ENCODE data around the gene GGACT. TPM values are rescaled to one million over a fixed set of nuclear protein-coding genes. Genes with fewer than 3 reads are reported as not detected.

GGACT gene
- total and polyA plus RNA-seq, 2 experiments from 2014 or later: 0.24 to 1.0 TPM

DNA sequence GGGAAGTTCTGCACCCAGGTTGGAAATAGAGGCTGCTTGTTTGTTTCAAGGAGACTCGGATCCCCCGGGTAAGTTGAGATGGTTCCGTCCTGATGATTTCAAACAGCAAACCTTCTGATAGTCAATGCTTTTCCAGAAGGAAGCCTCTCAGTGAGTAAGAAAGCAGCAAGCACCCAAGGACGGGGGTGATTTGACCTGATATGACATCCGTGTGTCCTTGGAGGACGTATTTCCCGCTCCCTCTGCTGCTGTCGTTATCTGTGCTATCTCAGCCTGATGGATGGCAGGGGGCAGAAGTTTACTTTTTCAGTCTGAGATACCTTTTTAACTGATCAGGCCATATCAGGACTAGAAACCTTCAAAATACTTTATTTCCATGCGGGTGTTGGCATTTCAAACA, 5.7 kb upstream of the GGACT start:
- H3K27ac ChIP-seq (ENCODE audit: low read depth): no peak overlapping the region
- H3K4me2 ChIP-seq: no peak overlapping the region
- no peak for DNase-seq (ENCODE audit: low spot score)
- H4K20me1 ChIP-seq (replicated peaks; ENCODE audit: insufficient read depth): no peaks in the 10 kb centered on the region
- H2AFZ ChIP-seq: no peak overlapping the region
- no peak overlapping the region for H3K4me3 ChIP-seq
- no peaks in the 10 kb centered on the region for H3K4me1 ChIP-seq (ENCODE audit: insufficient read depth)
- ATAC-seq: no peak
- no peaks in the 10 kb centered on the region; the same call in 2 of the 3 replicates for H3K9me3 Mint-ChIP-seq
- 0 out of 2 replicates have a peak, but pooled peaks cover 2% of the 10 kb centered on the region for H3F3A ChIP-seq (replicated peaks; ENCODE audit: low read depth)
- H3K79me2 ChIP-seq (replicated peaks; ENCODE audit: insufficient read depth): no peaks in the 10 kb centered on the region
- H3K9me2 ChIP-seq (ENCODE audit: insufficient read depth): peaks cover under 1% of the 10 kb centered on the region; the same call in 1 of the 2 replicates
- H3K4me1 Mint-ChIP-seq: peaks cover 8% of the 10 kb centered on the region; the same call in 2 of the 3 replicates
- H3K36me3 Mint-ChIP-seq (ENCODE audit: low read depth): no peaks in the 10 kb centered on the region
- no peak overlapping the region for H3K27ac Mint-ChIP-seq
- H3K36me3 ChIP-seq (ENCODE audit: insufficient read depth): no peaks in the 10 kb centered on the region
- H3K27me3 ChIP-seq (ENCODE audit: insufficient read depth): peaks cover 3% of the 10 kb centered on the region
- no peak overlapping the region for H3K4me3 Mint-ChIP-seq
- H3K27me3 Mint-ChIP-seq (ENCODE audit: insufficient read depth, low read depth, poor library complexity): peaks cover 3% of the 10 kb centered on the region
- TF ChIP-seq CREB1 (CRISPR knock-in tag; IDR thresholded peaks at IDR 0.05; ENCODE audit: low read depth) (no peak), NANOG (IDR thresholded peaks at IDR 0.05; ENCODE audit: borderline replicate concordance) (no peak), ZNF331 (CRISPR knock-in tag; IDR thresholded peaks at IDR 0.05; ENCODE audit: low read depth) (no peak), STAT1 (IDR thresholded peaks at IDR 0.05; ENCODE audit: unreplicated experiment) (no peak), CTCF (conservative IDR thresholded peaks at IDR 0.05; ENCODE audit: low read depth in 2 of 2) (no peak), ZNF114 (CRISPR knock-in tag; IDR thresholded peaks at IDR 0.05) (no peak), JUNB (IDR thresholded peaks at IDR 0.05; ENCODE audit: unreplicated experiment) (no peak), EZH2phosphoT487 (IDR thresholded peaks at IDR 0.05; ENCODE audit: unreplicated experiment) (no peak), EZH2 (IDR thresholded peaks at IDR 0.05; ENCODE audit: low read depth, unreplicated experiment) (no peak), POLR2AphosphoS5 (IDR thresholded peaks at IDR 0.05; ENCODE audit: low read depth) (no peak)
- TF ChIP-seq, protein P1, sequence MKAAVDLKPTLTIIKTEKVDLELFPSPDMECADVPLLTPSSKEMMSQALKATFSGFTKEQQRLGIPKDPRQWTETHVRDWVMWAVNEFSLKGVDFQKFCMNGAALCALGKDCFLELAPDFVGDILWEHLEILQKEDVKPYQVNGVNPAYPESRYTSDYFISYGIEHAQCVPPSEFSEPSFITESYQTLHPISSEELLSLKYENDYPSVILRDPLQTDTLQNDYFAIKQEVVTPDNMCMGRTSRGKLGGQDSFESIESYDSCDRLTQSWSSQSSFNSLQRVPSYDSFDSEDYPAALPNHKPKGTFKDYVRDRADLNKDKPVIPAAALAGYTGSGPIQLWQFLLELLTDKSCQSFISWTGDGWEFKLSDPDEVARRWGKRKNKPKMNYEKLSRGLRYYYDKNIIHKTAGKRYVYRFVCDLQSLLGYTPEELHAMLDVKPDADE (IDR thresholded peaks at IDR 0.05): no peak
- TF ChIP-seq, protein P2, sequence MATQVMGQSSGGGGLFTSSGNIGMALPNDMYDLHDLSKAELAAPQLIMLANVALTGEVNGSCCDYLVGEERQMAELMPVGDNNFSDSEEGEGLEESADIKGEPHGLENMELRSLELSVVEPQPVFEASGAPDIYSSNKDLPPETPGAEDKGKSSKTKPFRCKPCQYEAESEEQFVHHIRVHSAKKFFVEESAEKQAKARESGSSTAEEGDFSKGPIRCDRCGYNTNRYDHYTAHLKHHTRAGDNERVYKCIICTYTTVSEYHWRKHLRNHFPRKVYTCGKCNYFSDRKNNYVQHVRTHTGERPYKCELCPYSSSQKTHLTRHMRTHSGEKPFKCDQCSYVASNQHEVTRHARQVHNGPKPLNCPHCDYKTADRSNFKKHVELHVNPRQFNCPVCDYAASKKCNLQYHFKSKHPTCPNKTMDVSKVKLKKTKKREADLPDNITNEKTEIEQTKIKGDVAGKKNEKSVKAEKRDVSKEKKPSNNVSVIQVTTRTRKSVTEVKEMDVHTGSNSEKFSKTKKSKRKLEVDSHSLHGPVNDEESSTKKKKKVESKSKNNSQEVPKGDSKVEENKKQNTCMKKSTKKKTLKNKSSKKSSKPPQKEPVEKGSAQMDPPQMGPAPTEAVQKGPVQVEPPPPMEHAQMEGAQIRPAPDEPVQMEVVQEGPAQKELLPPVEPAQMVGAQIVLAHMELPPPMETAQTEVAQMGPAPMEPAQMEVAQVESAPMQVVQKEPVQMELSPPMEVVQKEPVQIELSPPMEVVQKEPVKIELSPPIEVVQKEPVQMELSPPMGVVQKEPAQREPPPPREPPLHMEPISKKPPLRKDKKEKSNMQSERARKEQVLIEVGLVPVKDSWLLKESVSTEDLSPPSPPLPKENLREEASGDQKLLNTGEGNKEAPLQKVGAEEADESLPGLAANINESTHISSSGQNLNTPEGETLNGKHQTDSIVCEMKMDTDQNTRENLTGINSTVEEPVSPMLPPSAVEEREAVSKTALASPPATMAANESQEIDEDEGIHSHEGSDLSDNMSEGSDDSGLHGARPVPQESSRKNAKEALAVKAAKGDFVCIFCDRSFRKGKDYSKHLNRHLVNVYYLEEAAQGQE (IDR thresholded peaks at IDR 0.05; ENCODE audit: unreplicated experiment): no peak
- TF ChIP-seq, protein P3, sequence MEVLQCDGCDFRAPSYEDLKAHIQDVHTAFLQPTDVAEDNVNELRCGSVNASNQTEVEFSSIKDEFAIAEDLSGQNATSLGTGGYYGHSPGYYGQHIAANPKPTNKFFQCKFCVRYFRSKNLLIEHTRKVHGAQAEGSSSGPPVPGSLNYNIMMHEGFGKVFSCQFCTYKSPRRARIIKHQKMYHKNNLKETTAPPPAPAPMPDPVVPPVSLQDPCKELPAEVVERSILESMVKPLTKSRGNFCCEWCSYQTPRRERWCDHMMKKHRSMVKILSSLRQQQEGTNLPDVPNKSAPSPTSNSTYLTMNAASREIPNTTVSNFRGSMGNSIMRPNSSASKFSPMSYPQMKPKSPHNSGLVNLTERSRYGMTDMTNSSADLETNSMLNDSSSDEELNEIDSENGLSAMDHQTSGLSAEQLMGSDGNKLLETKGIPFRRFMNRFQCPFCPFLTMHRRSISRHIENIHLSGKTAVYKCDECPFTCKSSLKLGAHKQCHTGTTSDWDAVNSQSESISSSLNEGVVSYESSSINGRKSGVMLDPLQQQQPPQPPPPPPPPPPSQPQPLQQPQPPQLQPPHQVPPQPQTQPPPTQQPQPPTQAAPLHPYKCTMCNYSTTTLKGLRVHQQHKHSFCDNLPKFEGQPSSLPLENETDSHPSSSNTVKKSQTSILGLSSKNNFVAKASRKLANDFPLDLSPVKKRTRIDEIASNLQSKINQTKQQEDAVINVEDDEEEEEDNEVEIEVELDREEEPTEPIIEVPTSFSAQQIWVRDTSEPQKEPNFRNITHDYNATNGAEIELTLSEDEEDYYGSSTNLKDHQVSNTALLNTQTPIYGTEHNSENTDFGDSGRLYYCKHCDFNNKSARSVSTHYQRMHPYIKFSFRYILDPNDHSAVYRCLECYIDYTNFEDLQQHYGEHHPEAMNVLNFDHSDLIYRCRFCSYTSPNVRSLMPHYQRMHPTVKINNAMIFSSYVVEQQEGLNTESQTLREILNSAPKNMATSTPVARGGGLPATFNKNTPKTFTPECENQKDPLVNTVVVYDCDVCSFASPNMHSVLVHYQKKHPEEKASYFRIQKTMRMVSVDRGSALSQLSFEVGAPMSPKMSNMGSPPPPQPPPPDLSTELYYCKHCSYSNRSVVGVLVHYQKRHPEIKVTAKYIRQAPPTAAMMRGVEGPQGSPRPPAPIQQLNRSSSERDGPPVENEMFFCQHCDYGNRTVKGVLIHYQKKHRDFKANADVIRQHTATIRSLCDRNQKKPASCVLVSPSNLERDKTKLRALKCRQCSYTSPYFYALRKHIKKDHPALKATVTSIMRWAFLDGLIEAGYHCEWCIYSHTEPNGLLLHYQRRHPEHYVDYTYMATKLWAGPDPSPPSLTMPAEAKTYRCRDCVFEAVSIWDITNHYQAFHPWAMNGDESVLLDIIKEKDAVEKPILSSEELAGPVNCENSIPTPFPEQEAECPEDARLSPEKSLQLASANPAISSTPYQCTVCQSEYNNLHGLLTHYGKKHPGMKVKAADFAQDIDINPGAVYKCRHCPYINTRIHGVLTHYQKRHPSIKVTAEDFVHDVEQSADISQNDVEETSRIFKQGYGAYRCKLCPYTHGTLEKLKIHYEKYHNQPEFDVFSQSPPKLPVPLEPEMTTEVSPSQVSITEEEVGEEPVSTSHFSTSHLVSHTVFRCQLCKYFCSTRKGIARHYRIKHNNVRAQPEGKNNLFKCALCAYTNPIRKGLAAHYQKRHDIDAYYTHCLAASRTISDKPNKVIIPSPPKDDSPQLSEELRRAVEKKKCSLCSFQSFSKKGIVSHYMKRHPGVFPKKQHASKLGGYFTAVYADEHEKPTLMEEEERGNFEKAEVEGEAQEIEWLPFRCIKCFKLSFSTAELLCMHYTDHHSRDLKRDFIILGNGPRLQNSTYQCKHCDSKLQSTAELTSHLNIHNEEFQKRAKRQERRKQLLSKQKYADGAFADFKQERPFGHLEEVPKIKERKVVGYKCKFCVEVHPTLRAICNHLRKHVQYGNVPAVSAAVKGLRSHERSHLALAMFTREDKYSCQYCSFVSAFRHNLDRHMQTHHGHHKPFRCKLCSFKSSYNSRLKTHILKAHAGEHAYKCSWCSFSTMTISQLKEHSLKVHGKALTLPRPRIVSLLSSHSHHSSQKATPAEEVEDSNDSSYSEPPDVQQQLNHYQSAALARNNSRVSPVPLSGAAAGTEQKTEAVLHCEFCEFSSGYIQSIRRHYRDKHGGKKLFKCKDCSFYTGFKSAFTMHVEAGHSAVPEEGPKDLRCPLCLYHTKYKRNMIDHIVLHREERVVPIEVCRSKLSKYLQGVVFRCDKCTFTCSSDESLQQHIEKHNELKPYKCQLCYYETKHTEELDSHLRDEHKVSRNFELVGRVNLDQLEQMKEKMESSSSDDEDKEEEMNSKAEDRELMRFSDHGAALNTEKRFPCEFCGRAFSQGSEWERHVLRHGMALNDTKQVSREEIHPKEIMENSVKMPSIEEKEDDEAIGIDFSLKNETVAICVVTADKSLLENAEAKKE (CRISPR knock-in tag; IDR thresholded peaks at IDR 0.05): no peak

Measured in GM23338 (cell line).